ENCODE data around the gene OR10A3.

DNA sequence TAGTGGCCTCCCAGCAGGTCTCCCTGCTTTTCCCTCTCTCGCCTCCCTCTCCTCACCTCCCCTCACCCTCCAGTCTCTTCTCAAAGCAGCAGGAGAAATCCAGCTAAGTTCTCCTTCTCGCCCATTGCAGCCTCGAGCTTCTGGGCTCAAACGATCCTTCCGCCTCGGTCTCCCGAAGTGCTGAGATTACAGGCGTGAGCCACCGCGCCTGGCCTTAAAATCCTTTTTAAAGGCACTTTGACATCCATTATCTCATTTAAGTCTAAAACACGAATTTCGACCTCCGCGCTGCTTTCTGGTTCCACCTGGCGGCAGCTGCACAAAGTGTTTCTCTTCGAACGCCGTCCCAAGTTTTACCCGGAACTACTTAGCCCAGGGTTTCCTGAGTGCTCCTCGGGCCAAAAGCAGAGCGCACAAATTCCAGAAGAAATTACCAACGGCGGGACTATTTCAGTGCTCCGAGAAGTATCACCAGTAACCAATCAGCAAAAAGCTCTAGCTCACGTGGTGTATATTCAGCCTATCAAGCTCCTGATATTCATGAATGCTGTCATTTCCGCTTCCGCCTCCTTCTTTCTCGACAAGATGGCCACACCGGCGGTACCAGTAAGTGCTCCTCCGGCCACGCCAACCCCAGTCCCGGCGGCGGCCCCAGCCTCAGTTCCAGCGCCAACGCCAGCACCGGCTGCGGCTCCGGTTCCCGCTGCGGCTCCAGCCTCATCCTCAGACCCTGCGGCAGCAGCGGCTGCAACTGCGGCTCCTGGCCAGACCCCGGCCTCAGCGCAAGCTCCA, 45.5 kb upstream of the OR10A3 start, which contains the start of gene EIF3F:
- TF ChIP-seq CTCF (IDR thresholded peaks at IDR 0.05) (peak; percentile 63 to 88 (median 86)), POLR2A (IDR thresholded peaks at IDR 0.05) (peak in 1 of 2 donors; percentile 21), POLR2AphosphoS5 (IDR thresholded peaks at IDR 0.05) (peak; percentile 70), EP300 (IDR thresholded peaks at IDR 0.05) (no peak)
